T-helper 1 cell treated with Interleukin-12 subunit alpha and Interleukin-12 subunit beta and Interleukin-4 antibody, amounts not matched to agents 30 μg/mL and 1 μg/mL, for 36 hours (primary cell): ENCODE results near the gene SHLD1.
"Not testable (repeated sequence)": the region's sequence is repeated elsewhere in the genome, so short reads cannot be mapped to it uniquely, and the experiment has no call there.

Source experiments
- H3K27ac Mint-ChIP-seq: one replicate; pipeline ENCODE4 v1.8.0; 2021; ENCODE audit warnings: mild to moderate bottlenecking, mixed read lengths
- H3K27me3 Mint-ChIP-seq: one replicate; pipeline ENCODE4 v1.8.0; 2021; ENCODE audit warnings: low read depth, mixed read lengths
- H3K36me3 Mint-ChIP-seq: one replicate; pipeline ENCODE4 v1.8.0; 2021; ENCODE audit warnings: low read depth, mixed read lengths
- H3K4me1 Mint-ChIP-seq: one replicate; pipeline ENCODE4 v1.8.0; 2021; ENCODE audit warnings: low read depth, mixed read lengths
- H3K4me3 Mint-ChIP-seq: one replicate; pipeline ENCODE4 v1.8.0; 2021; ENCODE audit warnings: mild to moderate bottlenecking, moderate library complexity, mixed read lengths
- H3K9me3 Mint-ChIP-seq: one replicate; pipeline ENCODE4 v1.8.0; 2021; ENCODE audit warnings: mixed read lengths

SHLD1 gene

DNA sequence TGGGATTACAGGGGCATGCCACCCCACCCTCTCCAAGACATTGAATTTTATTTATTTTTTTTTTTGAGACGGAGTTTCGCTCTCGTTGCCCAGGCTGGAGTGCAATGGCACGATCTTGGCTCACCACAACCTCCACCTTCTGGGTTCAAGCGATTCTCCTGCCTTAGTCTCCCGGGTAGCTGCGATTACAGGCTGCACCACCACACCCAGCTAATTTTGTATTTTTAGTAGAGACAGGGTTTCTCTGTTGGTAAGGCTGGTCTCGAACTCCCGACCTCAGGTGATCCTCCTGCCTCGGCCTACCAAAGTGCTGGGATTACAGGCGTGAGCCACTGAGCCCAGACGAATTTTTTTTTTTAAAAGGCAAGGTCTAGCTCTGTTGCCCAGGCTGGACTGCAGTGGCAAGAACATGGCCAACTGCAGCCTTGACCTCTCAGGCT is 669 bp upstream of the SHLD1 start:
- H3K4me3 Mint-ChIP-seq, H3K27me3 Mint-ChIP-seq, H3K9me3 Mint-ChIP-seq, H3K27ac Mint-ChIP-seq: not testable (repeated sequence)
- H3K4me1 Mint-ChIP-seq, result peaks cover 16% of the 10 kb centered on the region
- H3K36me3 Mint-ChIP-seq, result peaks cover 13% of the 10 kb centered on the region

DNA sequence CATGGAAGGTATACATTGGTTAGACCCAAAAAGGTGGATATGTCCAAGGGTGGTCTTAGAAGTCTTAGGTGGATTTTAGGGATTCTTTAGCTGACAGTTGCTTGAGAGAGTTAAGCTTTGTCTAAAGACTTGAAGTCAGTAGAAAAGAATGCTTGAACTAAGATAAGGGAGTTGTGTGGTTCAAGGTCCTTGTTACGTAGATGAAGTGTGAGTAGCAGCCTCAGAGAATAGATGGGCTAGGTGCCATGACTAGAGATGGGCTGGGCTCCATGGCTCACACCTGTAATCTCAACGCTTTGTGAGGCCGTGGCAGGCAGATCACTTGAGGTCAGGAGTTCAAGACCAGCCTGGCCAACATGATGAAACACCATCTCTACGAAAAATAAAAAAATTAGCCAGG is 1.7 kb downstream of the SHLD1 start:
- no peak overlapping the region for H3K27ac Mint-ChIP-seq
- peaks cover 16% of the 10 kb centered on the region for H3K4me1 Mint-ChIP-seq
- H3K36me3 Mint-ChIP-seq, result peaks cover 18% of the 10 kb centered on the region
- peaks cover under 1% of the 10 kb centered on the region for H3K27me3 Mint-ChIP-seq
- H3K4me3 Mint-ChIP-seq, result peak overlapping the region; percentile 97
- peaks cover 4% of the 10 kb centered on the region for H3K9me3 Mint-ChIP-seq

DNA sequence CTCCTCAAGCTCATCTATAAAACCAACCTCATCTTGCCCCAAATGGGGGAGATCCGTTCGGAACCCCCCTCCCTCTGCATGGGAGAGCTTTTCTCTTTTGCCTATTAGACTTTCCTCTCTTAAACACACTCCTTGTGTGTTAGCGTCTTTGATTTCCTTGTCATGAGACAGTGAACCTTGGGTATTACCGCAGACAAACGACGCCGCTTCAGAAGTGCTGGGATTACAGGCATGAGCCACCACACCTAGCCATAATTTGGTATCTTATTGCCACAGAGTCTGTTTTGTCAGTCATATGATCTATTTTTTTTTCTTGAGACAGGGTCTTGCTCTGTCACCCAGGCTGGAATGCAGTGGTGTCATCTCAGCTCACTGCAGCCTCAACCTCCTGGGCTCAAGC is 3.6 kb downstream of the SHLD1 start:
- Mint-ChIP-seq H3K9me3 (peaks cover 4% of the 10 kb centered on the region), H3K27ac (no peak overlapping the region), H3K4me3 (no peak overlapping the region), H3K36me3 (peaks cover 26% of the 10 kb centered on the region), H3K4me1 (peaks cover 19% of the 10 kb centered on the region), H3K27me3 (no peaks in the 10 kb centered on the region)

DNA sequence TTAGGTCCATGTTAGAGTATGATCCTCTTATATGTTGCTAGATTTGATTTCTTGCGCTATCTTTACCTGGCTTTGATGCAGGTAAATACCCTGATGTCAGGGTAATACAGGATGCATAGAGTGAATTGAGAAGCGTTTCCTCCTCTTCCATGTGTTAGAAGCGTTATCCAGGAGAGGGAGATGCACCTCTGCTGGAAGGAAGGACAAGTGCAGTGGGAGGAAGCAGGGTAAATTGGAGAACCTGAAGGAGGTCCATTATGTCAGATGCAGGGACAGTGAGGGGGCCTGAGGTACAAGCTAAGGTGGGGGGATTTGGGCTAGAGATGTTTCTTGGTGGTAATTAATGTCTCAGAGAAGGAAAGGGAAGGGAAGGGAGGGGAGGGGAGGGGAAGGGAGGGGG is 7.7 kb downstream of the SHLD1 start:
- H3K27ac Mint-ChIP-seq, result no peak overlapping the region
- peaks cover 31% of the 10 kb centered on the region for H3K36me3 Mint-ChIP-seq
- H3K4me1 Mint-ChIP-seq, result peaks cover 15% of the 10 kb centered on the region
- H3K9me3 Mint-ChIP-seq, result no peaks in the 10 kb centered on the region
- no peak overlapping the region for H3K4me3 Mint-ChIP-seq
- H3K27me3 Mint-ChIP-seq, result no peaks in the 10 kb centered on the region

DNA sequence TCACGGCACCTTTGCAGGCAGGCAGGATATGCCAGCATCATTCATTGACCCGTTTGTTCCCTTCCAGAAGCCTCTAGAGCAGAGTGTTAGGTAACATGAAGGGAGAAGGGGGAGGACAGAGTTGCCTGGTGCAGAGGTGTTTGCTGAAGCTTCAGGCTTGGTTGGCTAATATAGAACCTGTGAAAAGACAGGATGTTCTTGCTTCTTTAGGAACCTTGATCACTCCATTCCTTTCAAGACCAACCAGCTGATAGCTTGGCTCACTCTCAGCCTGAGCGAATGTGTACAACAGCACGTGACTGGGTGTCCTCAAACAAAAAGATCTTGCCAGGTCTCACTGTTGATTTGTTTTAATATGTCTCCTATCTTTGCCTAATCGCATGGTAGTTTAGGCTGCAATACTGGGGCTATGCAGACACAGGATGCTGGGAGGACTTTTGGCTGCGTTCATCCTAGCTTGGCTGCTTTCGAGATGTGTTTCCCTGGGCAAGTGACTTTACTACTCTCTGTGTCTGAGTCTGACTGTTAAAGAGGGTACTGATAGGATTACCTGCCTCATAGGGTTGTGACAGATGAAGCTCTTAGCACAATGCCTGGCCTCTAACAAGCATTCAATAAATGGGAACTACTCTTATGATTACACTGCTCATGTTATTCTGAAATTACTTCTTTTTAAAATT is 16.0 kb downstream of the SHLD1 start:
- H3K27ac Mint-ChIP-seq, result no peak overlapping the region
- no peaks in the 10 kb centered on the region for H3K27me3 Mint-ChIP-seq
- peaks cover 7% of the 10 kb centered on the region for H3K36me3 Mint-ChIP-seq
- H3K9me3 Mint-ChIP-seq, result no peaks in the 10 kb centered on the region
- H3K4me1 Mint-ChIP-seq, result peaks cover 5% of the 10 kb centered on the region
- H3K4me3 Mint-ChIP-seq, result no peak overlapping the region

DNA sequence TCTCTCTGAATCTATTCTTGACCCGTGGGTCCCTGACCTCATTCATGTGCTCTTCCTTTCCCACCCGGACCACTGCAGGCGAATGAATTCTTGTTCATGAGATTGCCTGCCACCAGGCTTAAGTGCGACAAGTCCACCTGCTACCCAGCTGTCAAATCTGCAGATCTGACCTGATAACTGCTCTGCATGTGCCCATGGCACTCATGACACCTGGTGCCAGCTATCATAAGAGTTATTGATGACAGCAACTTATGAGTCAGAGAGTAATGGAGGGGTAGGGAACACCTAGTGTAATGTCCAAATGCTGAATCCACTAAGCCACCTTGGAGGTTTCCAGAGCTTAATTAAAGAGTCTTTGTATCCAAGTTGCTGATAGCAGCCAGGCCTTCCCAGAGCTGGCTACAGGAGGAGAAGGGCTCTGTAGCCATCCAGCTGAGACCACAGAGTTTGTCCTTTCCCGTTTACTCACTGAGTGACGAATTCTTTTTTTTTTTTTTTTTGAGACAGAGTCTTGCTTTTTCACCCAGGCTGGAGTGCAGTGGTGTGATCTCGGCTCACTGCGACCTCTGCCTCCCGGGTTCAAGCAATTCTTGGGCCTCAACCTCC is 17.4 kb downstream of the SHLD1 start:
- H3K27ac Mint-ChIP-seq, result no peak overlapping the region
- no peak overlapping the region for H3K4me3 Mint-ChIP-seq
- H3K27me3 Mint-ChIP-seq, result no peaks in the 10 kb centered on the region
- peaks cover 9% of the 10 kb centered on the region for H3K36me3 Mint-ChIP-seq
- H3K9me3 Mint-ChIP-seq, result no peaks in the 10 kb centered on the region
- peaks cover 5% of the 10 kb centered on the region for H3K4me1 Mint-ChIP-seq

DNA sequence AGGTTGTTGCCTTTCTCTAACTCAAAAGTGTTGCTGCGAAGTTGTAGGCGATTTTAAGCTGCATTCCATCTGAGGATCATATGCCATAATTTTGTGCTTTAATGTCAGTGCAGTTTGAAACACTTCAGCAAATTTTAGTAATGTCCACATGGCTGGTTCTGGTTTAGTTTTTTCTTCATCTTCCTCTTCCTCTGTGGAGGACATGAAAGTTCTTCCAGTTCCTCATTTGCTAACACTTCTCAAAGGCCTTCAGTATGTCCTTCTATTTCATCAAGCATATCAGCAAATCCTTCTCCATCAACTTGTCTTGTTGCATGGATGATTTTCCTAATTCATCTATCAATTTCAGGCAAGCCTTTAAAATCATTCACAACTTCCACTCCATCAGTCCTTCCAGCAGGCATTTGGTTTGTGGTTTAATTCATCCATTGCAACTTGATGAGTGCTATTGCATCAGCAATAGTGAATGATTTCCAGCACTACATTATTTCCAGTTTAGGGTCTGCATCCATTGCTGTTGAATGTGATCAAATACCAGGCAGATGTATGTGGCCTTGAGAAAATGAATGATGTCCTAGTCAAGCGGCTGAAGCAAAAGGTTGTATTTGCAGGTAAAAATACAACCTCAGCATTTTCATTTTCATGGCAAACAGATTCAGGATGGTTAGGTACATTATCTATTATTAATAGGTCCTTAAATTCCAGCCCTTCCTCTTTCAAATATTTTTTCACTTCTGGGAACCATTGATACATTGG is 20.2 kb downstream of the SHLD1 start:
- H3K27me3 Mint-ChIP-seq, result no peaks in the 10 kb centered on the region
- no peak overlapping the region for H3K4me3 Mint-ChIP-seq
- no peak overlapping the region for H3K27ac Mint-ChIP-seq
- peaks cover 5% of the 10 kb centered on the region for H3K4me1 Mint-ChIP-seq
- no peaks in the 10 kb centered on the region for H3K9me3 Mint-ChIP-seq
- peaks cover 19% of the 10 kb centered on the region for H3K36me3 Mint-ChIP-seq

DNA sequence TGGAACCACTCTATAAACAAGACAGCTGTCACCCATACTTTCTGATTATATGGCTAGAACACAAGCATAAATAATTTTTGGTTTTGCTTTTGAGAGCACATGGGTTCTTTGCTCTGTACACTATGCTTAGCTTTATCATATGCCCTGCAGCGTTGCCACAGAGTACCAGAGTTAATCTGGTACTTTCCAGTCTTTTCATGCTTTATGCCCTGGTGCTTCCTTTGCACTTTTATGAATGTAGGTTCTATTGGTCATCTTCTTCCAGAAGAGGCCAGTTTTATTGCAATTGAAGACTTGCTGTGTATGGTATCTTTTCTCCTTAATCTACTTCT is 20.8 kb downstream of the SHLD1 start:
- no peak overlapping the region for H3K27ac Mint-ChIP-seq
- no peaks in the 10 kb centered on the region for H3K27me3 Mint-ChIP-seq
- no peaks in the 10 kb centered on the region for H3K9me3 Mint-ChIP-seq
- H3K4me3 Mint-ChIP-seq, result no peak overlapping the region
- peaks cover 5% of the 10 kb centered on the region for H3K4me1 Mint-ChIP-seq
- H3K36me3 Mint-ChIP-seq, result peaks cover 19% of the 10 kb centered on the region

DNA sequence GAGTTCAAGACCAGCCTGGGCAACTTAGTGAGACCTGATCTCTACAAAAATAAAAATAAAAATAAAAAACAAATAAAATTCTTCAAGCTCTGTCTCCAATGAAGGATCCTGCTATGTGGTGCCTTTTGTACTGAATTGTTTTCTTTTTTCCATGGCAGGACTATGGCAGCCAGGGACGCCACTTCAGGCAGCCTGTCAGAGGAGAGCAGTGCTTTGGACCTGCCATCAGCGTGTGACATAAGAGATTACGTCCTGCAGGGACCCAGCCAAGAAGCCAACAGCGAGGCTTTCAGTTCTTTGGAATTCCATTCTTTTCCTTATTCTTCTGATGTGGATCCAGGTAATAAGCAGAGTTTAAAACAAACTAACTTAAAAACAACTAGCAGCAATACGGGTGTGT is 22.5 kb downstream of the SHLD1 start:
- Mint-ChIP-seq H3K27ac (no peak overlapping the region), H3K36me3 (peaks cover 21% of the 10 kb centered on the region), H3K4me1 (peaks cover 5% of the 10 kb centered on the region)

DNA sequence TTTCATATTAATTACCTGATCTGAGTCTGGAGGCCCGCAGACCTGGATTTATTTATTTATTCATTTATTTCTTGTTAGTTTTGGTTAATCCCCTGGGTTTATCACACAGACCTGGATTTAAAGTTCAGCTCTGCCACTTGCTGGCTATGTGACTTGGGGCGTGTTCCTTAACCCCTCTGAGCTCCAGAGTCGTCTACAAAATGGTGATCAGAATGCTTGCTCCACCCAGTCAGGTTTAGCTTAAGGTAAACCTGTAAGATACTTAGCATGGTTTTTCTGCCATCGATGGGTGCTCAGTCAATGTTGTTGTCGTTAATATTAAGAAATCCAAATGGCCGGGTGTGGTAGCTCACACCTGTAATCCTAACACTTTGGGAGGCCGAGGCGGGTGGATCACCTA is 23.4 kb downstream of the SHLD1 start:
- Mint-ChIP-seq H3K36me3 (peaks cover 17% of the 10 kb centered on the region), H3K4me3 (no peak overlapping the region), H3K9me3 (no peaks in the 10 kb centered on the region), H3K4me1 (peaks cover 5% of the 10 kb centered on the region), H3K27ac (no peak overlapping the region), H3K27me3 (no peaks in the 10 kb centered on the region)

More for the DNA sequence above, 22.5 kb downstream of the SHLD1 start:
- Mint-ChIP-seq H3K4me3 (no peak overlapping the region), H3K9me3 (no peaks in the 10 kb centered on the region), H3K27me3 (no peaks in the 10 kb centered on the region)

DNA sequence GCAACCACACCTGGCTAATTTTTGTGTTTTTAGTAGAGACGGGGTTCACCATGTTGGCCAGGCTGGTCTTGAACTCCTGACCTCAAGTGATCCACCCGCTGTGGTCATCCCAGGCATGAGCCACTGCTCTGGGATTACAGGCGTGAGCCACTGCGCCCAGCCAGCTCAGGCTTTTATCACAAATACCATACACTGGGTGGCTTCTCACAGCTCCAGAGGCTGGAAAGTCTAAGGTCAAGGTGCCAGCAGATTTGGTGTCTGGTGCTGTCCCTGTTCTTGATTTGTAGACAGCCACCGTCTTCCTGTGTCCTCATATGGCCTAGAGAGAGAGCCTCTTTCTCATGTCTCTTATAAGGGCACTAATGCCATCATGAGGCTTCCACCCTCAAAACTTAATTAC is 25.9 kb downstream of the SHLD1 start:
- no peak overlapping the region for H3K4me3 Mint-ChIP-seq
- no peaks in the 10 kb centered on the region for H3K27me3 Mint-ChIP-seq
- H3K4me1 Mint-ChIP-seq, result peaks cover 2% of the 10 kb centered on the region
- H3K9me3 Mint-ChIP-seq, result no peaks in the 10 kb centered on the region
- no peak overlapping the region for H3K27ac Mint-ChIP-seq
- H3K36me3 Mint-ChIP-seq, result peaks cover 19% of the 10 kb centered on the region

DNA sequence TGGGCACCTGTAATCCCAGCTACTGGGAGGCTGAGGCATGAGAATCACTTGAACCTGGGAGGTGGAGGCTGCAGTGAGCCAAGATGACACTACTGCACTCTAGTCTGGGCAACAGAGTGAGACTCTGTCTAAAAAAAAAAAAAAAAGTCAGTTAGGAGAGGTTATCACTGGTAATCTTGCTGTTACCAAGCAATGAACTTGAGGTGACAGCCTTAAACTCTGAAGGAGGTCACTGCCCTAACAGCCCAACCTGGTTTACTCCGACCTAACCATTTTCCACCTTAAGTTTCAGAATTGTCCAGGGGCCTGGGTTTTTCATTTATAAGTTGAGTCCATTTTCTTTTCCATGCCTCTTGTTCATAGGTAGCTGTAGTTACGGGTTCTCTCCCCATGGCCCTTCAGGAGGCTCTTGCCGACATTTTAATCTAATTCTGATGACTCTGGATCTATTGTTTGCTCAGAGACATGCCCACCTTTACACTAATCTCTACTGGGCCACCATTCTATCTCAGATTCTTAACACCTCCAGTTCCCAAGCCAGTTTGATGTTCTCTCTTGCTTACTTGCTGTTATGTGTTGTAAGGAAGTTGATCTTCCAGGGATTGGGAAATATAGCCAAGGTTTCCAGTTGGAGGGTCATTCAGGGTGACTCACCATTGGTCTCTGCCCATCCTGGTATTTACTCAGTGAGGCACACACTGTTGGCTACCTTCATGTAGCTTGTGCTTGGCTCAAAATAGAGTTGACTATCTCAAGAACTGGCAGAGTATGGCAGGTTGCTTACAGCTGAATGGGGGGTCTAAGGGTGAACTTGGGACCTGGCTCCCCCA is 29.1 kb downstream of the SHLD1 start:
- Mint-ChIP-seq H3K4me1 (peaks cover 2% of the 10 kb centered on the region), H3K4me3 (no peak overlapping the region), H3K9me3 (no peaks in the 10 kb centered on the region), H3K27ac (no peak overlapping the region), H3K27me3 (no peaks in the 10 kb centered on the region), H3K36me3 (peaks cover 10% of the 10 kb centered on the region)

DNA sequence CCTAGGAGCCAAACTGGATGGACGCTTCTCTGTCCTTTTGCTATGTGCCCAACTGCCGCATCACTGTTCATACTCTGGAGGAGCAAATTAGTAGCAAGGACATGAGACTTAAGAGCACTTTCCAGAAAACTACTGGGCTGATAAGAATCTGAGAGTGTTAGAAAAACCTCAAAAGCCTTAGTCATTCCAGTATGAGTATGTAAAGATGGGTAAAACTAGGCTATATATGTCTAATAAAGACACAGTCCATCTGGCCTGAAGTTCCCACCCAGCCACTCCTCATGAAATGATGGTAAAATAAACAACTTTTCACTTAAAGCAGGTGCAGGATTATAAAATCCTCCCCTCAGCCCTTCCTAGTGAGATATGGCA is 30.6 kb downstream of the SHLD1 start:
- Mint-ChIP-seq H3K4me1 (peaks cover 2% of the 10 kb centered on the region), H3K27me3 (no peaks in the 10 kb centered on the region), H3K36me3 (peaks cover 7% of the 10 kb centered on the region), H3K27ac (no peak overlapping the region), H3K4me3 (no peak overlapping the region), H3K9me3 (no peaks in the 10 kb centered on the region)

DNA sequence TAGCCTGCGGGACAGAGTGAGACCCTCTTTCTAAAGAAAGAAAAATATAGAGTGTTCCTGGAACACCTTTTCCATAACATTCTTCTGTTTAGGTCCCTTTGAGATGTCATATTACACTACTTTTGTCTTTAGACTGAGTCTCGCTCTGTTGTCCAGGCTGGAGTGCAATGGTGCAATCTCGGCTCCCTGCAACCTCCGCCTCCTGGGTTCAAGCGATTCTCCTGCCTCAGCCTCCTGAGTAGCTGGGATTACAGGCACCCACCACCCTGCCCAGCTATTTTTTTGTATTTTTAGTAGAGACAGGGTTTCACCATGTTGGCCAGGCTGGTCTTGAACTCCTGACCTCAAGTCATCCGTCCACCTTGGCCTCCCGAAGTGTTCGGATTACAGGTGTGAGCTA is 31.2 kb downstream of the SHLD1 start:
- H3K36me3 Mint-ChIP-seq, H3K9me3 Mint-ChIP-seq, H3K4me1 Mint-ChIP-seq, H3K4me3 Mint-ChIP-seq, H3K27ac Mint-ChIP-seq, H3K27me3 Mint-ChIP-seq: not testable (repeated sequence)
